Measurements from ENCODE around the gene FCRL6. TPM values are rescaled to one million over a fixed set of nuclear protein-coding genes. Genes with fewer than 3 reads are reported as not detected.

Gene FCRL6
- total and polyA plus RNA-seq, 2 donors from 2014 or later, result 0.45 to 1.4 TPM

DNA sequence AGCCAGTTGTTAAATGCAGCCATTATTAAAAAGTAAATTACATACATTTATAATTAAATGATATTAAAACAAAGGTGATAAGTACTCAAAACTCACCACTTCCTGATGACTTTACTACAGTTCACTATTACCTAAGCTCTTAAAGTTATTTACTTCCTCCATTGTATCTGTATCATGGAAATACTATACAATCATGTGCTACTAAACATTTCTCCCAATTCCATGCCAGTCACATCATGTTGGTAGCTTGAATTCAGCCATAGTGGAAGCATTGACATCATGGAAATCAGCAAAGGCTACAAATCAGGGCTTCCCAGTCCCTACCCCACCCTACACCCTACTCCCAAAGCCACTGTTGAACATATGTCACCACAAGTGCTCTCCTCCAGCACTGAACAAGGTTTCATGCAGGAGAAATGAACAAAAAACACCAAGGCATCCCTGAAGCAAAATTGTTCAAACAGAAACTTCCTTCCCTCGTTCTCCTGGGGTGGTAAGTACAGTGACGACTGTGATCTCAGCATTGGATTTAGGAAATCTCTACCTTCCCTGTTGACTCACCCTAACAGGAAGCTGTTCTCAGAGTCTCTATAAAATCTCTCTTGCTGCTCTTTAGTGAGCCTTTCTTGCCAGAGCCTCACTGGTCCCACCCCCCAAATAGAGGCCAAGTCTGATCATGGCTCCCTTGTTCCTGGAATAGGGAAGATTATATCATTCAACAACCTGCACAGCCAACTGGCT, 47.6 kb downstream of the FCRL6 start:
- intact Hi-C loops (cut with DNase I), result no loop called here
- Histone ChIP-seq H3K4me1 (ENCODE audit: control insufficient read depth in 2 of 3, insufficient read depth in 2 of 3, low read depth in 1 of 3, low read length in 3 of 3) (peaks cover 0 to 3% (median 2%) of the 10 kb centered on the region in 3 donors), H3K4me3 (ENCODE audit: low read length in 3 of 3) (no peak overlapping the region), H3K27me3 (ENCODE audit: control insufficient read depth, insufficient read depth, low read length) (no peaks in the 10 kb centered on the region), H3K9ac (ENCODE audit: low read length in 3 of 3) (no peak overlapping the region), H3K27ac (ENCODE audit: low read depth in 2 of 2, low read length in 2 of 2) (no peak overlapping the region), H3K36me3 (ENCODE audit: control insufficient read depth in 2 of 3, insufficient read depth in 3 of 3, low read length in 3 of 3) (no peaks in the 10 kb centered on the region), H3K9me3 (ENCODE audit: control insufficient read depth in 2 of 3, insufficient read depth in 1 of 3, low read length in 3 of 3) (no peaks in the 10 kb centered on the region)
- FAIRE-seq (no peak), DNase-seq (no peak)
- TF ChIP-seq, protein P1, sequence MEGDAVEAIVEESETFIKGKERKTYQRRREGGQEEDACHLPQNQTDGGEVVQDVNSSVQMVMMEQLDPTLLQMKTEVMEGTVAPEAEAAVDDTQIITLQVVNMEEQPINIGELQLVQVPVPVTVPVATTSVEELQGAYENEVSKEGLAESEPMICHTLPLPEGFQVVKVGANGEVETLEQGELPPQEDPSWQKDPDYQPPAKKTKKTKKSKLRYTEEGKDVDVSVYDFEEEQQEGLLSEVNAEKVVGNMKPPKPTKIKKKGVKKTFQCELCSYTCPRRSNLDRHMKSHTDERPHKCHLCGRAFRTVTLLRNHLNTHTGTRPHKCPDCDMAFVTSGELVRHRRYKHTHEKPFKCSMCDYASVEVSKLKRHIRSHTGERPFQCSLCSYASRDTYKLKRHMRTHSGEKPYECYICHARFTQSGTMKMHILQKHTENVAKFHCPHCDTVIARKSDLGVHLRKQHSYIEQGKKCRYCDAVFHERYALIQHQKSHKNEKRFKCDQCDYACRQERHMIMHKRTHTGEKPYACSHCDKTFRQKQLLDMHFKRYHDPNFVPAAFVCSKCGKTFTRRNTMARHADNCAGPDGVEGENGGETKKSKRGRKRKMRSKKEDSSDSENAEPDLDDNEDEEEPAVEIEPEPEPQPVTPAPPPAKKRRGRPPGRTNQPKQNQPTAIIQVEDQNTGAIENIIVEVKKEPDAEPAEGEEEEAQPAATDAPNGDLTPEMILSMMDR (IDR thresholded peaks at IDR 0.05; ENCODE audit: borderline replicate concordance, extremely low read depth, insufficient read depth), result no peak

DNA sequence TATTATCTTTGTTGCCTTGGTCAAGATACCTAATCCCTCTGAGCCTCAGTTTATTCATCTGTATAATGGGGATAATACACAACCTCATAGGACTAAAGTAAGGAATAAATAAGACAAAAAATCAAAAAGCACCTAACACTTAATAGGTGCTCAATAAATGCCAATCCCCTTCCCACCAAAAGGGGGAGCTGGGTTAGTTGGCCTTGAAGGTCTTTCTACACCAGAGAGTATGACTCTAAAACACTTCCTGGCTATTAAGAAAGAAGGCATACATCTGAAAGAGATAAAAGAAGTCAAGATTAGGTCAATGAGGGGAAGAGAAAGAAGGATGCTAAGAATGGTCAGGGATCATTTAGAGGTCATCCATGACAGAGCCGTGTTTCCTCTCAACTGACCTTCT, 49.2 kb downstream of the FCRL6 start:
- Histone ChIP-seq H3K9me3 (ENCODE audit: control insufficient read depth in 2 of 3, insufficient read depth in 1 of 3, low read length in 3 of 3) (no peaks in the 10 kb centered on the region), H3K27ac (ENCODE audit: low read depth in 2 of 2, low read length in 2 of 2) (no peak overlapping the region), H3K4me3 (ENCODE audit: low read length in 3 of 3) (no peak overlapping the region), H3K27me3 (ENCODE audit: control insufficient read depth, insufficient read depth, low read length) (no peaks in the 10 kb centered on the region), H3K4me1 (ENCODE audit: control insufficient read depth in 2 of 3, insufficient read depth in 2 of 3, low read depth in 1 of 3, low read length in 3 of 3) (peaks cover 0 to 7% (median 2%) of the 10 kb centered on the region in 3 donors), H3K36me3 (ENCODE audit: control insufficient read depth in 2 of 3, insufficient read depth in 3 of 3, low read length in 3 of 3) (no peaks in the 10 kb centered on the region), H3K9ac (ENCODE audit: low read length in 3 of 3) (no peak overlapping the region)
- intact Hi-C loops (cut with DNase I), result no loop called here
- TF ChIP-seq, protein P1 (IDR thresholded peaks at IDR 0.05; ENCODE audit: borderline replicate concordance, extremely low read depth, insufficient read depth), result no peak
- FAIRE-seq, result no peak
- no peak for DNase-seq

DNA sequence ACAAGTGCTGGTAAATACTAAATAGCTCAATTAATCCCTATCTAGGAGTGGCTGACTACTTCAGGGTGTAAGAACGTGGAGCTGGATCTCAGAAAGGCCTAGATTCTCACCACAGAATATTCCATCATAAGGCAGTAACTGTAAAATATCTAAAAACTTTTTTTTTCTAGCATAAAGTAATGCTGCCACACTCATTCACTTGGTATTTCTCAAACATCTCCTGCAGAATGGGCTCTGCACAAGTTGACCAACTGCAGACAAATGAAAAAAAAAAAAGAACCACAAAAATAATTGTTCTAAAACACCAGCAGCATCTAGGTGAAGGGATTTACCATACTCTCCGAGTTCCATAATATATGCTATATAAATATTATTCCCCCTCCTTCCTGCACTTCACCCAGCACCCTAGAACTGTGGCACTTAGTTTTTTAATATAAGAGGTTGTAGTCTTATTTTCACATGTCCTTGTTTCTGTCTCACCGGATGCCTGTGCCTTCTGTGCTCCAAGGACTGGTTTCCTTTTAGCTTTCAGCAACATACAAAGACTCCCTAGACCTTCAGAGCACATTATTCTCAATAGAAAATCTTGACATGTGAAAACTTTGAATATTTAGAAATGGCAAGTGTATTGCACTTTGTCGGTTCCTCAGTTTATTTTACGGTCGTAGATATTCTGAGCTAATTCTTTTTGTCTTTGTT, 51.4 kb downstream of the FCRL6 start:
- peak in 1 of 5 donors; percentile 42 for DNase-seq
- Histone ChIP-seq H3K9ac (ENCODE audit: low read length in 3 of 3) (peak overlapping the region; percentile 27 to 87 (median 34)), H3K27me3 (ENCODE audit: control insufficient read depth, insufficient read depth, low read length) (no peaks in the 10 kb centered on the region), H3K4me3 (ENCODE audit: low read length in 3 of 3) (peak overlapping the region; percentile 60 to 72 (median 66)), H3K9me3 (ENCODE audit: control insufficient read depth in 2 of 3, insufficient read depth in 1 of 3, low read length in 3 of 3) (no peaks in the 10 kb centered on the region), H3K4me1 (ENCODE audit: control insufficient read depth in 2 of 3, insufficient read depth in 2 of 3, low read depth in 1 of 3, low read length in 3 of 3) (peaks cover 0 to 7% (median 2%) of the 10 kb centered on the region in 3 donors), H3K36me3 (ENCODE audit: control insufficient read depth in 2 of 3, insufficient read depth in 3 of 3, low read length in 3 of 3) (no peaks in the 10 kb centered on the region), H3K27ac (ENCODE audit: low read depth in 2 of 2, low read length in 2 of 2) (peak overlapping the region; percentile 93 to 96)
- no peak for FAIRE-seq
- intact Hi-C loops (cut with DNase I), result no loop called here
- TF ChIP-seq, protein P1 (IDR thresholded peaks at IDR 0.05; ENCODE audit: borderline replicate concordance, extremely low read depth, insufficient read depth), result no peak
